Suprapubic skin (tissue), 3 donors: ENCODE results near the gene EMC9.

Experiments used
- CTCF ChIP-seq, 2 donors: fragments of 200-600 bp in 1 of 2; fragments of 450-650 bp in 1 of 2; sonication (generic) in 1 of 2; IDR thresholded peaks; one replicate each; pipeline ENCODE4 v1.5.1; 2016 to 2019; ENCODE audit warnings: antibody characterized with exemption in 2 of 2, mild to moderate bottlenecking in 1 of 2, moderate library complexity in 1 of 2
- EP300 ChIP-seq: sonication (generic); formaldehyde crosslinking; IDR thresholded peaks from one replicate; pipeline ENCODE4 v1.6.1; 2017; ENCODE audit warnings: antibody characterized with exemption

GRCh38 chr14:24147761-24148428 is 6.5 kb upstream of the EMC9 start:
- TF ChIP-seq CTCF (IDR thresholded peaks at IDR 0.05): no peak
- no peak for TF ChIP-seq EP300
